Psoas muscle (tissue), 8 donors: ENCODE data around the gene ZBTB24. TPM values are rescaled to one million over a fixed set of nuclear protein-coding genes. Genes with fewer than 3 reads are reported as not detected.

Experiments used
- ATAC-seq, 4 donors: fragments of 200-7000 bp; cut with Tn5 transposase; one replicate each; pipeline ENCODE4 v1.9.1; 2020; ENCODE audit warnings: moderate library complexity in 3 of 4, mild to moderate bottlenecking in 2 of 4
- DNase-seq, 2 donors: peaks; one replicate each; pipeline ENCODE4 v3.0.0-alpha.2; 2020
- H3K27ac ChIP-seq: fragments of 200-600 bp; one replicate; pipeline ENCODE4 v1.8.0; 2022
- H3K27me3 ChIP-seq, 3 donors: fragments of 200-600 bp in 1 of 3; one replicate each; pipeline versions ENCODE4 v1.6.1 to v1.8.0; 2013 to 2022; ENCODE audit warnings: low read length in 2 of 3, mild to moderate bottlenecking in 2 of 3, moderate library complexity in 1 of 3; ENCODE audit not compliant: insufficient read depth in 3 of 3
- H3K36me3 ChIP-seq, 2 donors: fragments of 200-600 bp in 1 of 2; one replicate each; pipeline versions ENCODE4 v1.6.1 to v1.8.0; 2013 to 2022; ENCODE audit warnings: low read depth in 1 of 2, mild to moderate bottlenecking in 1 of 2, moderate library complexity in 1 of 2; ENCODE audit not compliant: insufficient read depth in 1 of 2
- H3K4me1 ChIP-seq: fragments of 200-600 bp; one replicate; pipeline ENCODE4 v1.8.0; 2022
- H3K4me3 ChIP-seq: fragments of 200-600 bp; one replicate; pipeline ENCODE4 v1.8.0; 2022; ENCODE audit warnings: mild to moderate bottlenecking
- H3K9me3 ChIP-seq: fragments of 200-600 bp; one replicate; pipeline ENCODE4 v1.8.0; 2022
- CTCF ChIP-seq: fragments of 200-600 bp; IDR thresholded peaks from one replicate; pipeline ENCODE4 v1.8.0; 2022; ENCODE audit warnings: antibody characterized with exemption
- WGBS, 3 donors: extraction: QIAGEN DNeasy Blood & Tissue Kit; methylation state at CpG; one replicate each; pipeline versions ENCODE4 v1.1.6 to v1.1.7; 2013; 5-methylcytosine and 5-hydroxymethylcytosine counted together
- intact Hi-C, 2 donors: fragments of 100-400 bp; cut with DNase I; formaldehyde crosslinking; loops; one replicate each; pipeline versions ENCODE4 v1.11.0 to v1.14.2; 2022
- polyA plus RNA-seq, 3 donors: library from polyadenylated mRNA; stranded (reverse); fragments of 200-250 nt; gene quantifications; one replicate each; pipeline ENCODE4 v1.2.3, GENCODE V29; 2013
- total RNA-seq, 4 donors: library from RNA; stranded (reverse); fragmentation: NEBNext Ultra II Directional in 2 of 4; extraction: Animal tissue kit (Norgen Biotek cat#: 25700) in 2 of 4; gene quantifications; one replicate each; pipeline versions ENCODE4 v1.2.1 to v1.2.4, GENCODE V29; 2021 to 2023
- donor health status: healthy with polysubstance abuse.
- donor health status: DM: no; HTN: no; CAD: no; lungs with moderate emphysema.
- donor health status: Bipolar disorder and iron deficiency.
- donor health status: healthy.
- donor health status: DM: yes; HTN: yes; CAD: no.
- donor health status: DM: no; HTN: no; CAD: no.
- donor health status: DM: no; HTN: no; CAD: no.
- donor health status: DM: yes; HTN: yes; CAD: no.

Gene ZBTB24
- total and polyA plus RNA-seq, 7 donors: 2.3 to 5.8 (median 5.3) TPM

DNA sequence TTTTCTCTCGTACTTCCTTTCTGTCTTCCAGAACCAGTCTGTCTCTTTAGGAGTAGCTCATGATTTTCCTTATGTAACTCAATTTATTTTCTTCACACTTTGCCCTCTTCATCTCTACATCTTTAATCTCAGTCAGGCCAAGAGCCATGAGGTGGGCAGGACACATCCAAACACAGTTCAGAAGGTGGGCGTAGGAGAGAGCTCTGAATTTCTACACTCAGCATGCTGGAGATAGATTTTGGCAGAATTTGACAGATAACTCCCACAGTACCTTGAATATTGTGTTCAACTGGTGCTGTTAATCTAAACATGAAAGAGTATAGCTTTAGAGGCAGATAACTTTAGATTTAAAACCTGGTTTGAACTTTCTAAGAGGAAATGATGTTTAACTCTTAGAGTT is 23.8 kb upstream of the ZBTB24 start:
- no peaks in the 10 kb centered on the region for H3K36me3 ChIP-seq
- no peaks in the 10 kb centered on the region for H3K4me1 ChIP-seq
- ATAC-seq: no peak
- no peak for TF ChIP-seq CTCF
- no peak overlapping the region for H3K4me3 ChIP-seq
- H3K27ac ChIP-seq: no peak overlapping the region
- H3K27me3 ChIP-seq: no peaks in the 10 kb centered on the region
- intact Hi-C loops: no loop called here
- 87 to 89% (median 89%) methylated on average over 2 of the region's 2 CpGs for WGBS, 3 donors
- no peak for DNase-seq
- H3K9me3 ChIP-seq: no peaks in the 10 kb centered on the region

DNA sequence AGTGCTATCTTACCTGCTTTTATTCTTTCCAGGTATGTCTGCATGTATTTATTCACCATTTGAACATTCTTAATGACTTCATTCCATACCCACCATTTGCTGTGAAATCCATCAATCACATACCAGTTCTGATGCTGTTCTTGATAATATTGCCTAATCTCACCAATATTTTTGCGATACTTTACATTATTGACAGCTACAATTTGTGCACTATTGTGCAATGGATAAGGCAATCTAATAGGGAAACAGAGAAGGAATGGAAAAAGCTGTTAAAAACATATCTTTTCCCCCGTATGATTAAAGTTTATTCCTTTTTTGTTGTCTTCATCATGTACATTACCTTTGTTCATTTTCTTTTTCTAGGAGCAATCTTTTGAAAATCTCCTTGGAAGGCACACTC is 23.3 kb upstream of the ZBTB24 start:
- Histone ChIP-seq H3K4me3 (no peak overlapping the region), H3K9me3 (no peaks in the 10 kb centered on the region), H3K27me3 (no peaks in the 10 kb centered on the region), H3K27ac (no peak overlapping the region), H3K36me3 (no peaks in the 10 kb centered on the region), H3K4me1 (no peaks in the 10 kb centered on the region)
- TF ChIP-seq CTCF: no peak
- 91 to 98% (median 95%) methylated on average over 2 of the region's 2 CpGs for WGBS, 3 donors
- intact Hi-C loops: no loop called here
- ATAC-seq (no peak), DNase-seq (no peak)

GRCh38 chr6:109503327-109504224 is 20.6 kb upstream of the ZBTB24 start:
- Histone ChIP-seq H3K36me3 (no peaks in the 10 kb centered on the region), H3K27me3 (no peaks in the 10 kb centered on the region), H3K9me3 (no peaks in the 10 kb centered on the region), H3K4me3 (no peak overlapping the region), H3K27ac (no peak overlapping the region), H3K4me1 (no peaks in the 10 kb centered on the region)
- TF ChIP-seq CTCF: no peak
- no peak for DNase-seq
- 53 to 60% (median 57%) methylated on average over 10 of the region's 10 CpGs for WGBS, 3 donors
- ATAC-seq: no peak
- intact Hi-C loops: no loop called here

DNA sequence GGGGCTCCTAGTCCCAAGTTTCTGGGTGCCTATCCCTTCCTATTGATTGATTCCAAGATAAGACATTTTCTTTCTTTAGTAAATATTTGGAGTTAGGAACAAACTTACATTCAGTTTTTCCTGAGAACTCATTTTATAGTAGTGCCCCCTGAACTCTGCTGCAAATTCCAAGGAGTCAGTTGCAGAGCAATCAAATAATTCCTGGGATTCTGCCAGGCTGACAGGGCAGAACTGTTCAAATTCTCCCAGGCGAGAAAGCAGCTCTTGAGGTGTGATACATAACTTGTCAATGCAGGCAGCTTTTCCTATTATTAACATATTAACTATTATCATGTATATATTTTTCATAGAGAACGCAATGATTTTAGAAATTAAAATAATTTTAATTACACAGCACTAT is 15.9 kb upstream of the ZBTB24 start:
- ATAC-seq (no peak), DNase-seq (no peak)
- 85 to 93% (median 90%) methylated on average over 2 of the region's 2 CpGs for WGBS, 3 donors
- no peaks in the 10 kb centered on the region for H3K27me3 ChIP-seq
- intact Hi-C loops: no loop called here
- TF ChIP-seq CTCF: no peak
- H3K4me1 ChIP-seq: no peaks in the 10 kb centered on the region
- no peak overlapping the region for H3K4me3 ChIP-seq
- H3K9me3 ChIP-seq: no peaks in the 10 kb centered on the region
- H3K27ac ChIP-seq: no peak overlapping the region
- H3K36me3 ChIP-seq: no peaks in the 10 kb centered on the region
